Cardiac septum (tissue), 1 donor: ENCODE measurements around the gene ALKAL2. TPM values are rescaled to one million over a fixed set of nuclear protein-coding genes. Genes with fewer than 3 reads are reported as not detected.

Source experiments
- DNase-seq: peaks from one replicate; pipeline ENCODE4 v3.0.0-alpha.2; 2020; ENCODE audit warnings: low spot score
- intact Hi-C: fragments of 100-400 bp; cut with DNase I; formaldehyde crosslinking; loops from one replicate; pipeline ENCODE4 v1.14.0; 2022
- total RNA-seq: library from RNA; stranded (reverse); fragmentation: NEBNext Ultra II Directional; extraction: Animal tissue kit (Norgen Biotek cat#: 25700); gene quantifications from one replicate; pipeline ENCODE4 v1.2.1, GENCODE V29; 2021
- donor health status: DM: no; HTN: no; CAD: no.

Gene ALKAL2
- total RNA-seq, 1 donor from 2014 or later: 2.7 TPM

DNA sequence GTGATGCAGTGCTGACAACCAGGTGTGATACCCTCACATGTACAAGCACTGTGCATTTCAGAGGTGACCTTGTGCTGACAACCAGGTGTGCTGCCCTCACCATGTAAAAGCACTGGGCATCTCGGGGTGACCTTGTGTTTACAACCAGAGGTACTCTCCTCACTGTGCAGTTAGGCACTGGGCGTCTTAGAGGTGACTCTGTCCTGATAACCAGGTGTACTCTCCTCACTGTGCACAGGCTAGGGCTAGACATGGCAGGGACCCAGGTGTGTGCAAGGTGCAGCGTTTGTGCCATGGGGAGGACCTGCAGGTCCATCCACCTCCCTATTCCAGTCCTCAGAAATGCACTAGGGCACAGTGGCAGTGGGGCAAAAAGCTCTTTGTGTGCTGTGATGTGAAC lies 8.5 kb upstream of the ALKAL2 start:
- DNase-seq: no peak
- intact Hi-C loops: loop anchor here (10.0 kb wide), 1 partner anchor 52 kb away; no protein-coding TSS in a partner anchor

DNA sequence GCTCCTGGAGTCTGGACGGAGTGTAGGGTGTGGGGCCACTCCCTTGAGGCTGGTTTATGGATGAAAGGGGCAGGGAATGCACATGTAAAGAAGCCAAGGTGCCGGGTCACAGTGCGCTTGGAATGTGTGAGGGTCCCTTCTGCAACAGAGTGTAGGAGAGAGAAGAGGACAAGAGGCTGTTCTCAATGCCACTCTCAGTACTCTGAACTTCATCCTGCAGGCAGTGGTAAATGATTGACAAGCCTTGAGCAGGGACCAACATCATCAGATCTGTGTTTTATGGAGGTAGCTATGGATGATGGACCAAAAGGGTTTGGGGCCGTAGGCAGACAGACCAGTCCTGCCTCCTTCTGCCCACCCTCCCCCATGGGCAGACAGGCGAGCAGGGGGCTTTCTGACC lies 7.2 kb upstream of the ALKAL2 start:
- intact Hi-C loops: loop anchor here (10.0 kb wide), 1 partner anchor 50 kb away; no protein-coding TSS in a partner anchor
- DNase-seq: no peak

DNA sequence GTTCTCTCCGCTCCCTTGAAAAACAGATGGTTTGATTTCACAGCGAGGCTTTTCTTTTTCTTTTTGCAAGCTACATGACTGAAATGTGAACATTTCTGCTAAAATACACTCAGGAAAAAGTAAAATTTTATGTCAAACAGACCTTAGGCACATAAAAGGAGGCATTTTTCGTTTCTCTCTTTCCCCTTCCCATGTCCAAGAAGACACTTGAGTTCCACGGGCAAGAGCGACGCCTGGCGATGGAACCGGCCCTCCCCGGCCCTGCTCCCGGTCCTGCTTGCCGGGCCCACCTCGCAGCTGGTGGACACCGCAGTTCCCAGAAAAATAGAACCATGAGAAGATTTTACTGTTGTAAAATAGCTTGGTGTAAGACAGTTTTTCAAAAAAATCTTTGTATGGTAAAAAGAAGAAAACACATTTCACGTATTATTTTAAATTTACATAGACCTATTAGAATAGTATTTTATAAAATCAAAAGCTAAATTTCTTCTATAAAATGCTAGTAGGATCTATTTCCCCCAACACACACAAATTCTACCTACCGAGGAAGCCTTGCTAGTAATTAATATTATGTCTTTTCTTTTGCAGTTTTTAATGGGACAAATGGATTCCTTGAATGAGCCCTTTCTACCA lies 2.3 kb upstream of the ALKAL2 start:
- intact Hi-C loops: loop anchor here (10.0 kb wide), 1 partner anchor 45 kb away; no protein-coding TSS in a partner anchor

DNA sequence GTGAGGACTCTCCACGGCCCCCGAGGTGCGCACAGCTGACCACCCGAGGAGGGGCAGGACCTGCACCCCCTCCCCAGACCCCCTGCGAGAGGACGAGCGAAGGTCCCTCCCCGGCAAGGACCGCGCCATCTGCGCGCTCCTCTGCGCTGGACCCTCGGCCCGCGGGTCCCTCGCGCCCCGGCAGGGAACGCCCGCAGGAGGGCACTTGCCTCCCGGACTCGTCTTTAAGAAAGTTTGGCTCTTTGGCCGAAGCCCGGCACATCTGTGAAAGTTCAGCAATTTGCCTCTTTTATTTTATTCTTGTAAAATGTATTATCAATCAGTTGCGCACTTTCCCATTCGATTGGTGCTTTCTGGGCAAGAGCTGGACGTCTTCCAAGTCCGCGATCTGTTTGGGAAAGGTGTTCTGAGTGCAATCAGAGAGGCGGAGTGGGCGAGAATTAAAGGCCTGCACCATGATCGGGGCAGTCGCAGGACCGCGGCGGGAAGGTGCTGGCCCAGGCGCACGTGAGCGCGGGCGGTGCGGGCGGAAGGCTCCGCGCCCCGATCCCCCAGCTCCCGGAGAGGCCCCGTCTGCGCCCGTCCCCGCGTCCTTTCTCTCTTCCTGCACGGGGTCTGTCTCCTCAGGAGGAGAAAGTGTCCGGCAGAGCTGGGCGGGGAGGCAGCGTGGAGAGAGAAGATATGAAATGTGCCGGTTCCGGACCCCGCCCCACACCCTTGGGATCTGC lies 1.6 kb upstream of the ALKAL2 start:
- intact Hi-C loops: loop anchor here (5.0 to 10.0 kb wide), 2 partner anchors 45 to 117 kb away; no protein-coding TSS in a partner anchor
- DNase-seq: no peak

More for the DNA sequence above, 2.3 kb upstream of the ALKAL2 start:
- no peak for DNase-seq

DNA sequence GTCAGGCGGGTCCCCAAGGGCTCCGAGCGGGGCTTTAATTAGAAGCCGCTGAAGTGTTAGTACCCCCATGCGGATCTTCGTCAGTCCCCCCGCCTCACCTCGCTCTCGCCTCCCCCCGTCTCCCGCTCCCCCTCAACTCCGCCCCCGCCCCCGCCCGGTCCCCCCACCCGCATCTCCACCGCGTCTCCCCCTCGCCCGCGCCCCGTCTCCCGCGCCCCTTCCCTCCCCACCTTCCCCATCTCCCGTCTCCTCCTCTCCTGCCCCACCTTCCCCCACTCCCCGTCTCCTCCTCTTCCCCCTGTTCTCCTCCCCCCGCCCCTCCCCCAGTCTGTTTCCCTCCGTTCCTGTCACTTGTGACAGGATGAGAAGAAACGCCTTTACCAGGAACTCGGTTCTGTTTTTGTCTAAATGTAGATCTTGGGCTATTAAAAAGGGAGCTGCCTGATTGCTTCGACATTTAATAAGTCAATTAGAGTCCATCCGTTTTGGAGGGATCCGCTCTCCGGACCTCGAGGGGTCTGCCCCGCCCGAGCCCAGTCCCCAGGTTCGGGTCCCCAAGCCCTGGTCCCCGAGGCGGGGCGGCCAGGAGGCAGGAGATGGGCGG lies 969 bp upstream of the ALKAL2 start:
- no peak for DNase-seq
- intact Hi-C loops: loop anchor here (5.0 kb wide), 1 partner anchor 117 kb away; no protein-coding TSS in a partner anchor

DNA sequence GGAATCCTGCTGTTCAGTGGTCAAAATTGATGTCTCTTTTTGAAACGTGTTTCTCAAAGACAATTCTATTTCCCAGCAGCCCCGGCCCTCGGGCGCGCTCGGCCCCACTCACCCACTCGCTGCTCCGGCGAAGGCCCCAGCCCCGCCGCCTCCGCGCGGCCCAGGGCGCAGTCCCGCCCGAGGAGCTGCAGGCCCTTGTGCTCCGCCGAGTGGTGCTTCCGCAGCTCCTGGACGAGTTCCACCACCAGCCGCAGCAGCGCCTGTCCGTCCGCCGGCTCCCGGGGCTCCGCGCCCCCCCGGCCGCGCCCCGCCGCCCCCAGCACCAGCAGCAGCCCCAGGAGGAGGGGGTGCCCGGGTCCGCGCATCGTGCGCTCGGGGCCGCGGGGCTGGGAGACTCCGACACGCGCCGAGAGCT lies 413 bp downstream of the ALKAL2 start:
- intact Hi-C loops: loop anchor here (5.0 kb wide), 1 partner anchor 115 kb away; no protein-coding TSS in a partner anchor
- DNase-seq: no peak

DNA sequence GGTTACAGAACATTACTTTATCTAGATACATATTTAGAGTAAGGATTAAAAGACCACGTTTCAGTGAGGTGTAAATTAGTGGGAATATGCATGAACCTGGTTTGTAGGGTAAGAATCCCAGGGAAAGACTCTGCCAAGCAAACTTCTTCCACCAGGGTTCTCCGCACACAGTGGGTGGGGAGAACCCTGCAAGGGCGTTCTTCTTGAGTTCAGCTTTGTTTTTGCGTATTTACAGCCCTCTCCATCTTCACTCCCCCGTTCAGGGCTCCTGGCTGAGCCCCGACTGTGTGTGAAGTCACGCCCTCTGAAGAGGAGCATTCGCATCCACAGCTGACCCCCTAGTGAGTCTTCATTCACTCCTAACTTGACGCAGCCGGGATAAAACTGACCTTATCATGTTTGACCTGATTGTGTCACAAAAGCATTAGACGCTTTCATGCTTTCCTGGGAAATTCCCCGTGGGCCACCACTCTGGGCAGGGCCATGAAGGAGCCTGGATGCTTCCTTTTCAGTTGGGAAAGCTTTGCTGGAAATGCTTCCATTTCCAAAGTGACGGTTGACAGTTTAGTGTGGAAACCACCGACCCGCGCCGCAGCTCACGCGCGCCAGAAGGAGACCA lies 1.0 kb downstream of the ALKAL2 start:
- DNase-seq: no peak
- intact Hi-C loops: loop anchor here (5.0 kb wide), 1 partner anchor 115 kb away; no protein-coding TSS in a partner anchor

DNA sequence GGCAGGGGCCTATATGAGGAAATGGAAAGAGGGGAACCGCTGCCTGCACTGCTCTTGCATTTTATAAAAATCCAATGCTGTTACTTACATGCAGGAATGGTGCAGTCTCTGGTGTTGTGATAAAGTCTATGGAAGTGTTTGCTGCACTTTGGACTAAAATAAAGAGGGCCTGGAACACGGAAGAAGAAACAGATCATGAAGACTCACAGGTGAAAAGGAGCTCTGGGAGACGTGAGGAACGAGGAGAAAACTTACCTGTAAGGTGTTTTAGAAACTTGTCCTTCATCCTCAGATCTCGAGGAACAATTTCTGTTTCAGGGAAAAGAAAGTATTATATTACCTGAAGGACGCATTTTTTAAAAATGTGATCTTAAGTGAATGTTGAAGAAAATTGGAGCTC lies 1.9 kb downstream of the ALKAL2 start:
- intact Hi-C loops: loop anchor here (5.0 kb wide), 1 partner anchor 114 kb away; no protein-coding TSS in a partner anchor
- DNase-seq: no peak

DNA sequence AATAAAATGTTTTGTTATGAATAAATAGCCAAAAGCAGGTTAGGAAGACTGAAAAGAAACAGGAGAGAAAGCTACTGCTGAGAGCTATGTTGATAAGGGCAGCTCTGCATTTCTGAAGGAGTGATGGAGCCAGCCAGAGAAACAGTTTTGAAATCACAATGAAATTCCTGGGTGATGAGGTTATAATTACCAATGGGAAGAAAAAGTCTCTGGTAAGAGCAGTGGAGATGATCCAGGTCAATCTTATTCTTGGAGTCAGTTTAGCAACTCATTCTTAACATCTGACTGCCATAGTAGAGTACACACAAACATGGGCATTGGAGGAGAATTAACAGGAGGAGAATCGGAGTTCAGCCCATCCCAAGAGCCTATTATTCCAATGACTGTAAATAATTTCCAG lies 2.4 kb downstream of the ALKAL2 start:
- intact Hi-C loops: loop anchor here (5.0 kb wide), 1 partner anchor 113 kb away; no protein-coding TSS in a partner anchor
- DNase-seq: no peak

DNA sequence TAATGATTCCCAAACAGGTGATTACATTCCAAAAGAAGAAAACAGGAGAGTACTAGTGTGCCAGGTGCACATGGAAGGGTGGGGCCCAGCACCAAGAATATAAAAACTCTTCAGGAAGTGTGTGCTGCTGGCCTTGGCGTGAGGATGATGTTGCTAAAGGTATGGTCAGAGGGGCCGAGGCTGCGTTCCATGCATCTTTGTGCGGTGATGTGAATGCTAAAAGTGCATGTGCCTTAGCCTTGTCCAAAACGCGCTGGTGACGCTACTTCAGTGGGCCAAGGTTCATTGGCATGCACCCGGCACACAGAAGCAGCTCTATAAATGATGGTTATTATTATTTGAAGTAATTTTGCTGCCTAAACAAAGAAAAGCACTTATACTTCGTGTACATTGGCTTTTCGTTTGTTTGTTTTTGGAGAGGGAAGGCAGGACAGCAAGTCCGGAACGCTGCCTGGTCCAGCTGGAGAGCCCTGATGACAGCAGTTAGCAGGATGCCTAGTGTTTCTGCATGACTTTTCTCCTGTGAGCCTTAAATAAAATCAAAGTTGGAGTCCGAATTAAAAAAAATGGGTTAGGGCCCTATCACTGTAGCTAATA lies 2.9 kb downstream of the ALKAL2 start:
- intact Hi-C loops: loop anchor here (5.0 kb wide), 1 partner anchor 113 kb away; no protein-coding TSS in a partner anchor
- no peak for DNase-seq

DNA sequence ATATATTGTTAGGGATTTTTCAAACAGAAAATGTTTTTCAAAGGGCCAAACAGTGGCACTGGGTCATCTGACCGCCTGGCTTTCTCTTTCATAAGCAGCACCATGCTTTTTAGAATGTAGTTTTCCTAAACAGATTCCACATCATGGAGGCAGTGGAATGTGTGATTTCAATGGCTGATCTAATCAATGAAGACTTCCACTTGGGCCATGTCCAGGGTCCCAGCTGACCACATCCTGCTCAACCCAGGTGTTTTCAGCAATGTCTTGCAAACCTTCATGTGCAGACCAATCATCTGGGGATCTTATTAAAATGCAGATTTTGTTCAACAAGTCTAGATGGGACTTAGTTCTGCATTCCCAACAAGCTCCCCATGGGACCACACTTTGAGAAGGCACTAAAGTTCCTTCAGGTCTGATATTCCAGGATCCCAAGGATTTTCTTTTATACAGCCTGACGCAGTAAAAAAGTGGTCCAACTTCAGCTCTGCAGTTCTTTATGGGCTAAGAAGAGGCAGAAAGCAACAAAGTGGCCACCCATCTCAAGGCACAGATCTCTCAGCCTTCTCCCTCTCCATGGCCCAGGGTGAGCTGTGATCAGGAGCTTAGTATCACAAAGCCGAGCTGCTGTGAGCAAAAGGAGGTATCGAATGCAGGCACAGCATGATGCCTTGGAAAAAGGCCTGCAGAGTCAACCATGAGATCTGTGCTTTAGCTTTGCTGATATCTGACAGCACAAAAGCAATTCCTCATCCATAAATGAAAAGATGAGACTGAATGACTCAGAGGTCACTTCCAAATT lies 3.7 kb downstream of the ALKAL2 start:
- intact Hi-C loops: no loop called here
- DNase-seq: no peak

DNA sequence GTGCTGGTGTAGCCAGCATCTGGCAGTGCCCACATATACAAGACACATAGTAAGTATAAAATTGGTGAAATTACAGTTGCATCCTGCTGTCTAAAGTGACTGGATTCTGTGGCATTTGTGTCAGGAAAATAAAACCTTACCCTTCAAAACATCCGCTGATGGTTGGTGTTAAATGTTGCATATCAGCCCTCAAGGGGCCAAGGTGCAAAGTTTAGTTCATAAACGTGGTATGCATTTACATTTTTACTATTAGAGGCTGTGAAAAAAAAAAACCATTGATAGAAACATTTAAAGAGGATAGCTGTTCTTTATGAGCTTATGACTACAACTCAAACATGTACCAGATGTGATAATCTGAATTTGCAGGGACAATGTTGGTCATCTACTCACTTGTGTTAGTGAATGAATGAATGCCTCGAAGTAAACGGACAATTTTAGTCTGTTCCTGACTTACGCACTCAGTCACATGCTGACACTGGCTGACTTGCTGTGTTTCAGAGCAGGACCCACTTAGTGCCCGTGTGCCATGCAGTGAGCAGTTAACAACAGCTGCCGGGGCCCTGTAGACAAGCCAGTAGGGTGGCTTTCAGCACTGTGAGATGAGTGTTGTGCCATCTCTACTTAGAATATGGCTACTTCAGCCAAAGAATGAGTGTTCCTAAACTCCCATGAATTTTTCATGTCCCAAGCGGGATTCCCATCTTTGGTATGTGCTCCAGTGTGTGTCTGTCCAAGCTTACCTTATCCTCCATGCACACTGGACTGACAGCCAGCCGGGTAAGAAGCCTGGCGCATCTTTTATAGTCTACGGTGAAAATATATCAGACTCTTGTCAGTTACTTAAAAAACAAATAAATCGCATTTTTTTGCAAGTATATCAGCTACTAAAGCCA lies 5.3 kb downstream of the ALKAL2 start:
- DNase-seq: no peak
- intact Hi-C loops: no loop called here

DNA sequence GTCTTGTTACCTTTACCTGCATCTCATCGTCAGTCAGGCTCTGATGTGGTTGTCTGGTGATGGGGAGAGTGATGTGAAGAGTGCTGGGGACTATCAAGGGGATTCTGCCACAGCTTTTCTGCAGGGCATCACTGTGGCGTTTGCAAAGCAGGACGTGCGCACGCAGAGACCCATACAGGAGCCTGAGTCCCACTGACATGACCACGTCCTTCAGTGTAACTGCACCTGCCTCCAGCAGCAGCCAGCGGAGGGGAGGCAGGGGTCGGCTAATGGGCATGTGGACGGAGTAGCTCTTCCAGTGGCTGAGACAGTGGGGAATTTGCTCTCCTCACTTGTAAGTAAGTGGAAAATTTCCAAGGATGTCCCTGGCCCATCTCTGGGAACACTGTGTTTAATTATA lies 6.5 kb downstream of the ALKAL2 start:
- intact Hi-C loops: no loop called here
- no peak for DNase-seq

DNA sequence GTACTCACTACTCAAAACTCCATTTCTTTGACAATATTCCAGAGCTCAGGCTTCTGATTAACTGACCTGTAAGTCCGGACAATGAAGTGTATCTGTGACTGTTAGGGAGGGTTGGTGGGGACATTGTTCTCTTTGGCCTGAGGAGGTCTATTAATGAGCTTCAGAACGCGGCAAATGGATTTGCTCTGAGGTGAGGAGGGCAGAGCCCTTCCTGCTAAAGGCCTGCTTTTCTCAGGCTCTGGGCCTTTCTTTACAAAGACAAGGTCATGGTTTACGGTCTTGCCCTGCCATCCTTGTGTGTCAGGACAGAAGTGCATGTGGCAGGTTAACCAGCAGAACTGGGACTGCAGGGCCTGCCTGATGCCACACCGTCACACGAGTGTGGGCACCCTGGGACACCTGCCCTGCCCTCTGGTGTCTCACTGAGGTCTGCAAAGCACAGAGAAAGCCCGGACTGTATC lies 7.2 kb downstream of the ALKAL2 start:
- intact Hi-C loops: no loop called here
- DNase-seq: no peak

DNA sequence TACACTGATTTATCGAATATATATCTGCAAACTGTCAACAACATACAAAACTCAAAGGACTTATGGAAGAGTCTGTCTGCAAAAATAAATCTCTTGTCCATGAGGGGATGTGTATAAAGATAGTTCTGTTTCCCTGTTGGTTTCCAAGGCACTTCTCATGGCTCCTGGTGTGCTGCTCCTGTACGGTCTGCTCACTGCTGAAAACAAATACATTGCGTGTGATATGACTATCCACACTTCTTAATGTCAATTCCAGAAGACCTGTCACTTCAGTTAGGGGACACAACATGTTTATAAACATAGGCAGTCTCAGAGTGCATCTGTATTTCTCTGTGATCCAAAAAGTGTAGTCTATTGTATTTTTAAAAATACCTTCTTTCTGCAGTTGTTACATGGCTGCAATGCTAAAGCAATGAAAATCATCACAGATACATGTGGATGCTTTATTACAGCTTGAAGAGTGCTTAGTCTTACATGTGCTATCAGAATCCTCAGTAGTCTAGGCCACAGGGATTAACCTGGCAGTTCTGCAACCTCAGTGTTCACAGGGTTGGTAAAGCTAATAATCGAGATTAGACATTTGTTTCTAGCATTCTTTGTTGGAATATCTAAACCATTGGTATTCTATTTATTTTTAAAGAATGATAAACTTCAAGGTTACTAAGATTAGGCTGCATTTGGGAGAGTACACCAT lies 7.8 kb downstream of the ALKAL2 start:
- no peak for DNase-seq
- intact Hi-C loops: no loop called here

DNA sequence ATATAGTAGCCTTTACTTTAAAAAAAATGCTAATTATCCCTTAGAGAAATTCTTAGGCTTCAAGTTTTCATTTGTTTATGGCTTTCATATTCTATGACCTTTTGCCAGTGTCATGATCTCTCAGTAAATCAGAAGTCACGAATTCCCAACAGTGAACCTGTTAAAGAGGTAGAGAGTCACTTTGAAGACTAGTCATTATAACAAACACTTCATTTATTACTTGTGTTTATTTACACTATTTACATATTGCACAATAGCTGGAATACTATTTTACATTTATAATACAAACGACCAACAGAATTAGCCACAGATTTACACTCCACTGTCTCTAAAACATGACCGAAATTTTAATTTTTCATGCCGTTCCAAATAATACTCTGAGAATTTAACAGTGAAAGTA lies 8.5 kb downstream of the ALKAL2 start:
- no peak for DNase-seq
- intact Hi-C loops: no loop called here

DNA sequence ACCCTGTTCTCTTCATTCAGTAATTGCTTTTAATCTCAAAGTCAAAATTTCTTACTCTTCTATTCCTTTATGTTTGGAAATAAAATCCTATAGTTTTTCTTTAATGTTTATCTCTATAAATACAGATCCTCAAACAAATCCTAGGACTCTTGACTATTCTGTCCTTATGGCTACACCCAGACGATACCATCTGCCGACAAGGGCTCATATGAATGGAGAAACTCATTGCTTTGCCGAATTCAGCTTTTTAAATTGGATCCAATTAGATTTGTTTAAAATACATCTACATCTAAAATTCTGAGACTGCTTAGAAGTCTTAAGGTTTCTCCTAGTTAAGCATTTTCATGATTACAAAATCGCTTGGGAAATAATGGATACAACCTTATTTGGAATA lies 9.0 kb downstream of the ALKAL2 start:
- intact Hi-C loops: no loop called here
- DNase-seq: no peak
